HG03520 (cell line): ENCODE measurements around the gene DIS3L2.

Experiments used
- ATAC-seq: cut with Tn5 transposase; IDR thresholded peaks from one replicate; pipeline ENCODE4 v1.9.1; 2021; ENCODE audit warnings: mild to moderate bottlenecking, moderate library complexity; ENCODE audit not compliant: unreplicated experiment

Gene DIS3L2

DNA sequence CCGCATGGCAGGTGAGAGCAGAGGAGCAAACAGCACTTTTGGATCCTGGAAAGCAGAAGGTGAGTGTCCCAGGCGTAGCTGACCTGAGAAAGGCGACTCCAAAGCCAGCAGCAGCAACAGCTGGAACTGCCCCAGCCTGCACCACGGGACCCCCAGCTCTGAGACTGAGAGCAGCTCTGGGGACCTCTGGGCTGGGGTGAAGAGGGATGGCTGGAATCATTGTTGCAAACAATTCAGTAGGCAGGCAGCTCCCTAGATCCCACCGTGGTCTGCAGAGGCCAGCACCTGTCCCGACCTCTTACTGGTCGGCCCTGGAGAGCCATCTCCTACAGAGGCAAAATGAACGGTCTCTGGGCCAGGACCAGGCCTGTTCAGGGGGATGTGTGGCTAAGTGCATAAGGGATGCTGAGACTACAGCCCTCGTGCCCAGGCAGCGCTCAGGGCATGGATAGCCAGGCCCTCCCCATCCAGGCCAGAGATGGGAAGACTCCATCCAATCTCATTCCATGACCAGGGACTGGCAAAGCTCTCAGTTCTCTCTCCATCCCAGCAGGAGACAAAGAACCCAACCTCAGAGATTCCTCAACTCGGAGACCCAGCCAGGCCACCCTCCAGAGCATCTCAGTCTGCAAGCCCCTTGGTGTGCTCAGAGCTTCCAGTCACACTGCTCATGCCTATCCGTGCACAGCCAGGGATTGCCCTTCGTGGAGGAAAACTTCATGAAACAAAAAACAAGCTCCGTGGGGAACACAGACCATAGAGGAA lies 378.8 kb downstream of the DIS3L2 start:
- ATAC-seq = no peak

DNA sequence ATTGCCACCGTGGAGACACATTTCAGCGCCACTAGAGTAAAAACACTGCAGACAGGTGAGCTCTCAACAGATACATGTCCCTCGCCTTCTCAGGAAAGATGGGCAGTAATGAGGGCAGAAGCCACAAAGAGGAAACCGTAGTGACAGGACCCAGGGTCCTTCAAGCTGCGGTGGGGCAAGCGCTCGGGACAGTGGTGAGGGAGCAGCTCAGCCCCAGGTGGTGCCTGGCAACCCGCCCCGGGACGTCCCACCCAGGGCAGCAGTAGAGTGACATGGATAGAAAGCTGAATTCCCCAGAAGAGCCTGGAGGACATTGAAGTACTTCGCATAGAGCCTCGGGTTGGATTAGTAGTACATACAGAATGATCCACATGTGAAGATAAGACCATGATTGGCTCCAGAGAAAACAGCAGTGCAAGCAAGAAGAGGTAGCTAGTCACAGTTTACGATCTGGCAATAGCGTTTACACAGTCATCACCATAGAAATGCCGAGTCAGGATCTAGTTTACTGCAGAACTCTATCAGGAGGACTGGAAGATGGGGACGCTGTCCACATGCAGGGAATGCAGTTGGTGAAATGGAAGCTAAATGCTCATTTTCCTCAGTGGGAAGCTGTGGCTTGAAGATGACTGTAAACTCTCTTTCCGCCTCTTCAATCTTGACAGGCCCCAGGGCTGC lies 379.7 kb downstream of the DIS3L2 start:
- ATAC-seq = no peak

DNA sequence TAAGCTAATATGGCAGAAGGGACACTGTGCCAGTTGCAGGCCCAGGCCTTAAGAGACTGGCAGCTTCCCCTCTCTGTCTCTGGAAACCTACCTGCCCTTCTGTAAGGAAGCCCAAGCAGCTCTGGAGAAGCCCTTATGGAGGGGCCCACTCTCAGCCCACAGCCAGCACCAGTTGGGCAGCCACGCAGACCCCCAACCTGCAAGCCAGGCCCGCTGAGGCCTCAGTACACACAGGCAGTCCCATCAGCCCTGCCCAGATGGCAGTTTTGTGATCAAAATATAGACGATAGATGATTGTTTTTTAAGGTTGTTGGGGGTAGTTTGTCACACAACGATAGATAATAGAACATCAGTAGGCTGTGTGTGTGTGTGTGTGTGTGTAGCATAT lies 380.2 kb downstream of the DIS3L2 start:
- no peak for ATAC-seq

DNA sequence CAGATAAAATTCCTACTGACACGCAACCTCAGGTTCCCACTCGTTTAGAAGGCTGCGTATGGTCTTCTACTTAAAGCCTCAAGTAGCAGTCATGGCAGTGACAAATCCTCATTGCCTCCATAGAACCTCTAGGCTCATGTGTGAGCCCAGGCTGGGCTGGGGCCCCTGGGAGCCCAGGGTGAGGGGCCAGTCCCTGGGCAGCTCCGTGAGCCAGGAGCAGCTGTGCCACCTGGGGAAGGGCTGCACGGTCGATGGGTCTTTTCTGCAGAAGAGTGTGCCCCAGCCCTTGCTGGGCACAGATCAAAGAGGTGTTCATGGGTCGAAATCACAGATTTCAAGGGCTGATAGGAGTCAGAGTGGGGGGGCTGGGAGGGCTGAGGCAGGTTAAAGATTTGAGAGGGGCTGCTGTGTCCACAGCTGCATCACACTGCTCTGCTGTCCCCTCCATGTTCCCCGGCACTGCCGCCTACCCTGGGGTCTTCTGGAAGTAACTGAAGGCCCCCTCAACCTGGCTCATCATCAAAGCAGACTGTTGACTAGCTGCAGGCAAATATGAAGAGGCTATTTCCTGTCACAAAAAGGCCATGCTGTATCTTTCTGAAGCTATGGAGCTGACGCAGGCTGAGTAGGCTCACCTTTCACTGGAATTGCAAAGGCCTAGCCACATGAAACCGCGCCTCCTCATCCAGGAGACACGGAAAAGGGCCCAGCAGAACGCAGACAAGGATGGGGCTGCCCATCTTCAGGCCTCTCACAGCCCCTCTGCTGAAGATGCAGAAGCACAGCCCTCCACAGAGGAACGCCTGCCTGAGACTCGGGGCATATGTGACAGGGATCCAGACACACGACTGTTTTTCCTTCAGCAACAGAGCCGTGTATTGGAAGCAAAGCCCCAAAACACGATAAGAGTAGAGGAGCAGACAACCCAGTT lies 381.4 kb downstream of the DIS3L2 start:
- no peak for ATAC-seq

DNA sequence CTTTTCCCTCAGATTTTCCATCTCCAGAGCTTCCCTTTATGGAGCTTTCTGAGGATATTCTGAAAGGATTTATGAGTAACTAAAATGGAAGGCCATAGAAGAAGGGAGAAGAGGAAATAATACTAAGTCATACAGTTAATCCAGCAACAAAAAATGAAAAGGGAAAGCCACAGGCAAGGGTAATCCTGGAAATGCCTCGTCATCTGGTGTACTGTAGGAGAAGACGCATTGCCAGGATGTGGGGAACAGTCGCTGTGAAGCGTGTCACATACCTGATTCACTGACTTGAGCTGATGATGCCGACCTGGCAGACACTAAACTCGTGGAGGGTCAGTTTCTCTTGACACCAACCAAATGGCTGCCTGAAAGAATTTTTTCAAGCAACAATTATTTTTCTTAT lies 382.3 kb downstream of the DIS3L2 start:
- ATAC-seq = no peak

DNA sequence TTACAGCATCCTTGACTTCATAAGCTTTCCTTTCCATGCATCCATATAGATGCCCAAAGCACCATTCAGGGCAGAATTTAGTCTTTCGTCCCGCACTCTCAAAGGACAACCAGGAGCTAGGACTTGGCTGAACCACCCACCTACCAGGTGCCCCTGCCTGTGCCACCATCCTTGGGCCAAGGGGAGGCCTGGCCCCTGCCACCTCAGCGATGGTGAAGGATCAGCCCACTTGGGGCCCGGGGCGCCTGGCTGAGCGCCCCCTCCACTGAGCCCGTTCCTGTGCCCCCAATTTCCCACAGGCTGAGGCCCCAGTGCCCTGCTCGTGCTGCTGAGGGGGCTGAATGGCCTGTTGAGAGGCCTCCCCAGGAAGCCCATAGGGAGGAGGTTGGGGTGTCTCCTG lies 383.7 kb downstream of the DIS3L2 start:
- no peak for ATAC-seq

DNA sequence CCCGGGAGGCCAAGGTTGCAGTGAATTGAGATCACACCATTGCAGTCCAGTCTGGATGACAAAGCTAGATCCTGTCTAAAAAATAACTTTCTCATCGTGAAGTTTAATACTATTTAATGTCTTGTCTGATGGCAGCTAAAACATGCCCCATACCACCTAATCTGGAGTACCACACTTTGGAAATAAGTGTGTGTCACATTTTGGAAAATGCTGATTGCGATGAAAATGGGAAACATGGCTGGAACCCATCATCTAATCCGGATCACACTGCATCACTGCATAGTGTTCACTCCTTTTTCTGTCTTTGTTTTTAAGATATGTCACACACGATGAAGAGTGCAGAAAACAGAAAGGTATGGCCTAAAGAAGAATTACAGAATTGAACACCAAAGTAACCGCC lies 385.9 kb downstream of the DIS3L2 start:
- ATAC-seq = no peak

DNA sequence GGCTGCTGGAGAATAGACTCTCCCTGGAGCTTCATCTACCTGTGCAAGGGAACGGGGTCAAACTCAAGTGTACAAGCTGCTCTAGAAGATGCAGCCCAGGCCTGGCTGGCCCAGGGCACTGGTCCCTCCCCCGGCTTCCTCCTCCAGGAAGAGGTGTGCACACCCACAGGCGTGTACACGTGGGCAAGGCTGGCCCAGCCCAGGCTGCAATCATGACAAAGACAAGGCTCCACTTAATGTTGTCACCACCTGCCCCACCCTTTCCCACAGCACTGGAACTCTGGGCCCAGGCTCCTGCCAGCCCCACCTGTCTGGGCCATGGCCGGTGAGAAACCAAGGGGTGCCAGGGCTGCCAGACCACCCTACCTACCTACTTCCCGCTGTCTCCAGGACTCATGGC lies 387.4 kb downstream of the DIS3L2 start:
- ATAC-seq = no peak

DNA sequence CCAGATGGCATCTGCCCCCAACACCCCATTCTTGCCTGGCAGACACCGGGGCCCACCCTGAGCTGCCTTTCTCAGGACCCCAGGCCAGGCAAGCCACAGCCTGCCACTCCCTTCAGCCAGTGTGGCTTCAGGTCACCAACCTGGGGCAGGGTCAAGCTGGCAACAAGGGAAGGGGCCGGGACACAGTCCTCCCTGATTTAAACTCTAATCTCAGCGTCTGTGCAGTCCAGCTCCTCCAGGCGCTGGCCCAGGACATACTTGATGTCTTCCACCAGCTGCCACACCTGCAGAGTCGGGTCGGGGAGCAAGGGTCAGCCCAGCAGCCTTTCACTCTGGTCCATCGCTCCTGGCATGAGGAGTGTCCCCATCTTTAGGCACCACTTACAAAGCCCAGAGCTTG lies 388.0 kb downstream of the DIS3L2 start:
- no peak for ATAC-seq

DNA sequence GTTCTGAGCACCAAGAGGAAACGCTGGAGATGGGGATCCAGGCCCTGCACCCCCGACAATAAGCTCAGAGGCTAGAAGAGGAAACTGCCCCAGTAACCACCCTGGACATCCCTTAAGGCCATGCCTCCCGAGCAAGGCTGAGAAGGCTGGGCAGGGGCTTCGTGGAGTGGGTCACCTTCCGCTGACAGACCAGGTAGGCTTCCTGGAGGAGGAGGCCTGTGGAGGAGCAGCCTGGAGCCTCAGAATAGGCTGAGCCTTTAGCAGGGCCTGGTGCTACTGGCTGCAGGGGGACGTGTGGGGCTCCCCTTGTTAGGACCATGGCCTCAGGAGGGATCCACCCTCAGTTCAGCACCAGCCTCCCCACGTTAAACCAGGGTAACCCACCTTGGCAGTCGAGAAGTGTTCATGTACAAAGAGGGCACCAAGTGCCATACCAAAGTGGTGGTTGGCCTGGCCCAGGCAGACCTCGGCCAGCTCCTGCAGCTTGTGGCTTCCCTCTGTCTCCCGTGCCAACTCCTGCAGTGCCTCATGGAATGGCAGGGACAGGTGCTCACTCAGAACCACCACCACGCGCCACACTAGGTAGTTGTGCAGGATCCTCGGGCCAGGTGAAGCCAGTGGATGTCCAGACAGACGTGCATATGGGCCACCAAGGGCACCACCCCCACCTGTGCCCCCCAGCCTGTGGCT lies 388.6 kb downstream of the DIS3L2 start:
- ATAC-seq = no peak

DNA sequence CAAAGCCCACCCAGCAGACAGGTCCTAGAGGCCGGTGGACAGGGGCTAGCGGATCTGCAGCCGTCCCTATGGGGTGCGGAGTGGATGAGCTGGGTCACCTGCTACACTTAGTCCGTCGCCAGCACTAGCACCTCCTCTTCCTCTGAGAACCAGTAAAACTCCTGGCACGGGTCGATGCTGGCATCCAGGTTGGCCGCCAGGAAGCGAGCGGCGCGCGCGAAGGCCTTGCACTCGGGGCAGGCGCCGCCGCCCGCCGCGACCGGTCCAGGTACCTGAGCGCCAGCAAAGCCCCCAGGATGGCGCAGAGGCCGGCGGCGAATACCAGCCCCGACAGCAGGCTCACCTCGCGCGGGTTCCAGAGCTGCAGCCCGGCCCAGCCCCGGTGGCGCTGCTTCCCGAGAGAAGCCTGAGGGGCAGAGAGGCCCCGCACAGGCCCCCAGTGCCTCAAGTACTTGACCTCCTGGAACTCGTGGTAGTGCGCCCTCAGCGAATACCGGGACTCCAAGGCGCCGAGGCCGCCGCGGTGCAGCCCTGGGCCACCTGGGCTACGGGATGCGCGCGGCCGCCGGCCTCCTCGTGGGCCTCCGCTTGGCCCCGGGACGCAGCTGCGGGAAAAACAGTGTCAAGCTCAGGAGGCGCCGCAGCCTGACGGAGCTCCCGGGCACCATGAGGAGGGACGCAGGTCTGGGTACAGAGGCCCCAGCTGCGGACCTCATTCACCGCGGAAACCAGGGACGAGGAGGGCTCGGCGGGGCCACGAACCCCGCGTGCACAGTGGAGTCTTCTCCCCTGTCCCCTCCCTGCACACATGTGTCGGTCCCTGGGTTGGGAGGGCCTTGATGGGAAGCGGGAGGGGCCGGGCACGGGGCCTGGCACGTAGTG lies 389.5 kb downstream of the DIS3L2 start:
- ATAC-seq = no peak

DNA sequence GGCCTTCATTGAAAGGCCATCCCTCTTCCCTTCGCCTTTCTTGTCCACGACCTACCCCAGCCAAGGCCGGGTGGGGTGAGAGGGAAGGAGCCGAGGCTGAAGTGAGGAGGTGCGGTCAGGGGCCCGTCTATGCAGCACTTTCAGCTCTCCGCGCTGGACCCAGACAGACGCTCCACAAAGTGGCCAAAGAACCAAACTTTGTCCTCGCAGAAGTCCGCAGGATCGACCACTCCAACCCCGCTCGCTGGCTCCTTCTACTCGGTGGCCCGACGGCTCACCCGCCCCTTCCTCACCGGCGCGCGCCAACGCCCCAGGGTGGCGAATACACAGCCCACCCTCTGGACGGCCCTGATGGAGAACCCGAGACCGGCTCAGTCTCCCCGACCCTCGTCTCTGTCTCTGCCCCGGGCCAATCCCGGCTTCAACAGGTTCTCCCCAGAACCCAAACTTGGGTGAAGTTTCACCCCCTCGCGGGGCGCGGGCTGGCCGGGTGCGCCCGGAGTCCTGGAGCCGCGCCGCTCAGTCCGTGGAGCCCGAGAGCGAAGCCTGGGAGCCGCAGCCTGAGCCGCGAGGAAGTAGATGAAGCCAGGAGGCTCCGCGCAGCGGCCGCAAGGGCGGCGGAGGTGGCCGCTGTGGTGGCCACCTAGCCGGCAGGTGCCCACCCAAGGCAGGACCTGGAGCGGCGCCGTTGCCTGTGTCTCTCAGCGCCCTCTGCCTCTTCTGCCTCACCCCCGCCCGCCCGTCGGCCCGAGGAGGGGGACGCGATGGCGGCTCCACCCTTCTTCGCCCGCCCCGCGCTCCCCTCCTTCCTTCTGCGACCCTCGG lies 390.4 kb downstream of the DIS3L2 start:
- ATAC-seq = no peak

DNA sequence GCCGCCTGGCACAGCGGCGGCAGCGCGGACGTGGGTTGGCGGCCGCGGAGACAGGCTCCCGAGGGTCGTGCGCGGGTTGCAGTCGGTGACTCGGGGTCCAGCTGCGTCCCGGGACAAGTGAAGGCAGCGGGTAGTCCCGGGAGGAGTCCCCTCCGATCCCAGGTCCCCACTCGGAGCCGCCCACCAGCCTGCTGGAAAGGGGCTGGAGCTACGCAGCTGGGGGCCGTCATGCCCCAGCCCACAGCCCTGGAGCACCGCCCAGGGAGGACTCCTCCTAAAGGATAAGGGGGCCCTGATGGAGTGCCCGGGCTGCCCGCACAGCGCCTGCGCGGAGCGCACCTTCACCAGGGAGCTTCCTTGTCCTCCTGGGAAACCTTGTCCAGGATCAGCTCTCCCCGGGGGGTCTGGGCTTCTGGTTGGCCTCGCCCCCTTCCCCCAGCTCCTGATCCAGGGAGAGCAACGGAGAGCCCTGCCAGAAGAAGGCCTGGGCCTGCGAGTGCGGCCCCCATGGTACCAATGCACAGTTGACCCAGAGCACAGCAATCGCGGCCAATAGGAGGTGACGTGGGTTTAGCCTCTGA lies 391.1 kb downstream of the DIS3L2 start:
- no peak for ATAC-seq

DNA sequence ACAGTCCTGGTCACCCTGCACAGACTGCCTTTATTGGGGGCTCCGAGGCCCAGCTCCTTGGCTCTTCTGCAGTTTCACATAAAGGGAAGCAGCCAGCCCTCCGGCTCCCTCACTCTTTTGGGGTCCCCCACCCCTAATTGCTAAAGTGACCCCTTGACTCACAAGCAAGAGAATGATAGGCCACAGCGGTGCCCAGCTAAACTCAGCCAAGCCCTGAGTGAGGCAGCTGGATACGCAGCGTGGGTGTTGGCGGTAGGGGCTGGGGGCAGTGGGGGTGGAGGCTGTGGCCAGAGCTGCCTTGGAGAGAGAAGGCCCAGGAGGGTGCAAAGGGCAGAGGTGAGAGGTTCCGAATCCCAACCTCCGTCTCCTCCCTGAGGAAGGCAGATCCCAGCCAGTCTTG lies 391.6 kb downstream of the DIS3L2 start:
- ATAC-seq = no peak

DNA sequence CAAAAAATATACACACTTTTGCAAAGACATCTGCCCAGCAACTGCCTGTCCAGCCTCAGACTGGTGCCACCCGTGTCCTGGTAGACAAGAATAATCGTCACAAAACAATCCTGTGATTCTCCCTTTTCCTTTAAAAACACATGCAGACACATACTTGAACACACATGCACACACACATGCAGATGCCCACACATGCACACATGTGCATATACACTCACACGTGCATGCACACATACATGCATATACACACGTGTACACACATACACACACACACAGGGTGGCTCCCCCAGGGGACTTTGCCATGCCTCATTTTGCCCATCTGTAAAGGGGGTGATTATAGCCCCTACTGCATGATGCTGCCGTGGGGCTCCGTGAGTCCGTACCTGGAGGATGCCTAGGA lies 392.1 kb downstream of the DIS3L2 start:
- ATAC-seq = no peak

DNA sequence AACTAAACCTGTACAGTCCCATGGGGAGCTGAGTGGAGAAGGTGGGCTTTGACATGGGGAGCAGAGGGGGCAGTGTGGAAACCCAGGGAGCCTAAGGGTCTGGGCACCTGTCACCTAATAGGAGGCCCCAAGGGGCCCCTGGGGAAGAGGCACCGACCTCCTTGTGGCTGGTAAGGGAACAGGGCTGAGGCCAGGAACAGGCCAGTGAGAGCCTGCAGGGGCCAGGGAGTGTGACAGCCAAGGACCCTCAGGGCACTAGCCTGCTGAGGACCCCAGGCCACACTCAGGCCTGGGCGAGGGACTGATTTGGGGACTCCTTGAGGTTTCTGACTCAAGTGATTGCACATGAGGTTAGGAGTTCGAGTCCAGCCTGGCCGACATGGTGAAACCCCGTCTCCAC lies 392.6 kb downstream of the DIS3L2 start:
- no peak for ATAC-seq

DNA sequence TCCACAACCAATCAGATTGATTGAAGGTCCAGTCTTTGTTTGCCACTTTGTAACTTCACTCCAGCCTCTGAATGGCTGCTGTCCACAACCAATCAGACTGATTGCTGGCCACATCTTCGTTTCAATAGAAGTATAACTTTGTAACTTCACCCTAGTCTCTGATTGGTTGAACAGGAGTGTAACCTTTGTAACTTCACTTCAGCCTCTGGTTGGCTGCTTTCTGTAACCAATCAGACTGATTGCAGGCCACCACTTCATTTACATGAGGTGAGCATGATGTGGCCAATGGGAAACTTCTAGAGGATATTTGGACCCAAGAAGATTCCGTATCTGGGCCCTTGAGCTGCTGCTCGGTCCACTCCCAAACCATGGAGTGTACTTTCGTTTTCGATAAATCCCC lies 400.1 kb downstream of the DIS3L2 start:
- no peak for ATAC-seq

DNA sequence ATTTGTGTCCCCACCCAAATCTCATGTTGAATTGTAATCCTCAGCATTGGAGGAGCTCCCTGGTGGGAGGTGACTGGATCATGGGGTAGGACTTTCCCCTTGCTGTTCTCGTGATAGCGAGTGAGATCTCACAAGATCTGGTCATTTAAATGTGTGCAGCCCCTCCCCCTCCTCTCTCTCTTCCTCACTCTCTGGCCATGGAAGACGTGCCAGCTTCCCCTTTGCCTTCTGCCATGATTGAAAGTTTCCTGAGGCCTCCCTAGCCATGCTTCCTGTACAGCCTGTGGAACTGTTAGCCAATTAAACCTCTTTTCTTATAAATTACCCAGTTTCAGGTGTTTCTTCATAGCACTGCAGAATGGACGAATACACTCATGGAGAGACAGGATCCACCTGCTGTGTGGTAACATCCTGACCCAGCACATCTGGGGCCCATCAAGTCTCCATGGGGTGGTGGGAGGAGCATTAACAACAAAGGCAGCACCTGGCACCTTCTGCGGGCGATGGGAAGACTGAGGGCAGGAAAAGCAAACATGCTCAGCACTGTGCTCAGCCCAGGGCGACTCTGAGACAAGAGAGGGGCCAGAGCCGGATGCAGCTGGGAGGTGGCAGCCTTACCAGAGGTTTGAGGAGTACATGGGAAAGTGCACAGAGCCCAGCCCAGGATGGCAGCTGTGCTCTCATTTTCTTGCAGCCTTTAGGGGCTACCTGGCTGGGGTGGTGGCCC lies 400.8 kb downstream of the DIS3L2 start:
- ATAC-seq = no peak
